IMR-90 (cell line): ENCODE data around the gene LIPG. TPM values are rescaled to one million over a fixed set of nuclear protein-coding genes. Genes with fewer than 3 reads are reported as not detected.

Source experiments
- ATAC-seq: fragments of 200-7000 bp; cut with Tn5 transposase; 2 replicates; pipeline ENCODE4 v1.9.1; 2020; ENCODE audit warnings: low read depth, mild to moderate bottlenecking, moderate library complexity
- BruUV-seq: library from RNA; stranded (reverse); fragments of 400-500 nt; replicated peaks from 2 replicates; lab custom pipeline; 2021; lab: Mats Ljungman, UMichigan
- CTCF ChIA-PET: fragments of 300-600 bp; formaldehyde crosslinking; extraction: SDS; loops from one replicate; lab custom pipeline; 2021; ENCODE audit warnings: antibody characterized with exemption; lab: Yijun Ruan, JAX
- POLR2A ChIA-PET: fragments of 300-600 bp; sonication (Branson Sonifier 250); formaldehyde crosslinking; loops from one replicate; lab custom pipeline; 2022; ENCODE audit warnings: antibody characterized with exemption; ENCODE audit not compliant: unreplicated experiment; lab: Charles Lee
- DNase-seq: peaks from one replicate; pipeline ENCODE4 v3.0.0; 2013
- H2AFZ ChIP-seq: replicated peaks from 2 replicates; pipeline ENCODE3; 2013; ENCODE audit warnings: low read length, mild to moderate bottlenecking; ENCODE audit not compliant: poor library complexity
- H2AK5ac ChIP-seq: 2 replicates; pipeline ENCODE4 v1.6.1; 2013; ENCODE audit warnings: low read depth, low read length, inconsistent platforms
- H2AK9ac ChIP-seq: replicated peaks from 2 replicates; pipeline ENCODE3; 2013; ENCODE audit warnings: mild to moderate bottlenecking, low read depth, low read length, moderate library complexity; ENCODE audit not compliant: poor library complexity
- H2BK120ac ChIP-seq: 2 replicates; pipeline ENCODE4 v1.6.1; 2013; ENCODE audit warnings: low read depth, low read length, inconsistent platforms
- H2BK15ac ChIP-seq: 3 replicates; pipeline ENCODE4 v1.6.1; 2013; ENCODE audit warnings: low read depth, low read length, inconsistent platforms
- H2BK20ac ChIP-seq: 2 replicates; pipeline ENCODE4 v1.6.1; 2013; ENCODE audit warnings: low read depth, mild to moderate bottlenecking, inconsistent platforms, low read length, moderate library complexity
- H2BK5ac ChIP-seq: 2 replicates; pipeline ENCODE4 v1.6.1; 2013; ENCODE audit warnings: mild to moderate bottlenecking, low read depth, low read length, inconsistent platforms; ENCODE audit not compliant: poor library complexity, severe bottlenecking
- H3K14ac ChIP-seq: replicated peaks from 2 replicates; pipeline ENCODE4 v1.6.1; 2013; ENCODE audit warnings: low read depth, low read length, inconsistent platforms
- H3K18ac ChIP-seq: 2 replicates; pipeline ENCODE4 v1.6.1; 2013; ENCODE audit warnings: low read depth, low read length, control low read depth
- H3K23ac ChIP-seq: 2 replicates; pipeline ENCODE4 v1.6.1; 2013; ENCODE audit warnings: low read depth, low read length, inconsistent platforms
- H3K27ac ChIP-seq: 2 replicates; pipeline ENCODE4 v1.5.1; 2013; ENCODE audit warnings: mild to moderate bottlenecking, control low read depth, low read length; ENCODE audit not compliant: insufficient read depth
- H3K27me3 ChIP-seq: 2 replicates; pipeline ENCODE4 v1.6.1; 2013; ENCODE audit warnings: low read length; ENCODE audit not compliant: control insufficient read depth, insufficient read depth
- H3K36me3 ChIP-seq: 2 replicates; pipeline ENCODE4 v1.6.1; 2013; ENCODE audit warnings: low read length, mixed read lengths; ENCODE audit not compliant: control insufficient read depth, insufficient read depth
- H3K4ac ChIP-seq: 2 replicates; pipeline ENCODE4 v1.6.1; 2013; ENCODE audit warnings: low read depth, low read length, inconsistent platforms
- H3K4me1 ChIP-seq: 2 replicates; pipeline ENCODE4 v1.6.1; 2013; ENCODE audit warnings: low read length, mixed read lengths; ENCODE audit not compliant: control insufficient read depth, insufficient read depth
- H3K4me2 ChIP-seq: 2 replicates; pipeline ENCODE4 v1.6.1; 2013; ENCODE audit warnings: low read depth, mild to moderate bottlenecking, control low read depth, low read length, moderate library complexity
- H3K4me3 ChIP-seq: 2 replicates; pipeline ENCODE4 v1.5.1; 2013; ENCODE audit warnings: low read depth, mild to moderate bottlenecking, control low read depth, low read length, moderate library complexity; ENCODE audit not compliant: insufficient read depth
- H3K56ac ChIP-seq: 2 replicates; pipeline ENCODE4 v1.6.1; 2013; ENCODE audit warnings: low read length, inconsistent platforms; ENCODE audit not compliant: insufficient read depth; ENCODE audit errors: extremely low read depth
- H3K79me1 ChIP-seq, 2 experiments: 2 replicates each; pipeline ENCODE4 v1.6.1; 2013; ENCODE audit warnings: low read length in 2 of 2, inconsistent platforms in 1 of 2, low read depth in 1 of 2
- H3K9ac ChIP-seq: 2 replicates; pipeline ENCODE4 v1.6.1; 2013; ENCODE audit warnings: low read depth, low read length, control low read depth
- H3K9me1 ChIP-seq: 2 replicates; pipeline ENCODE4 v1.6.1; 2013; ENCODE audit warnings: low read length, inconsistent platforms; ENCODE audit not compliant: insufficient read depth
- H3K9me3 ChIP-seq: 2 replicates; pipeline ENCODE4 v1.6.1; 2013; ENCODE audit warnings: low read length; ENCODE audit not compliant: control insufficient read depth, insufficient read depth
- H4K20me1 ChIP-seq: 2 replicates; pipeline ENCODE4 v1.6.1; 2013; ENCODE audit warnings: low read length, inconsistent platforms; ENCODE audit not compliant: insufficient read depth
- H4K5ac ChIP-seq: 2 replicates; pipeline ENCODE4 v1.6.1; 2013; ENCODE audit warnings: mild to moderate bottlenecking, low read depth, low read length, control low read depth
- H4K8ac ChIP-seq, 2 experiments: 2 replicates each; pipeline ENCODE4 v1.6.1; 2013; ENCODE audit warnings: low read depth in 2 of 2, low read length in 2 of 2, control low read depth in 1 of 2, inconsistent platforms in 1 of 2
- H4K91ac ChIP-seq: 2 replicates; pipeline ENCODE4 v1.6.1; 2013; ENCODE audit warnings: low read depth, low read length, inconsistent platforms; ENCODE audit not compliant: insufficient read depth
- BHLHE40 ChIP-seq: fragments of 150-350 bp; IDR thresholded peaks from 2 replicates; pipeline ENCODE4 v1.6.1; 2016; ENCODE audit warnings: mild to moderate bottlenecking, low read depth, low read length
- CEBPB ChIP-seq: IDR thresholded peaks from 2 replicates; pipeline ENCODE4 v1.6.1; 2012; ENCODE audit warnings: low read depth, low read length, improper control_type of control experiment
- MAFK ChIP-seq: IDR thresholded peaks from 2 replicates; pipeline ENCODE4 v1.6.1; 2012; ENCODE audit warnings: low read depth, low read length, improper control_type of control experiment
- MAZ ChIP-seq: IDR thresholded peaks from 2 replicates; pipeline ENCODE4 v1.6.1; 2012; ENCODE audit warnings: low read depth, mild to moderate bottlenecking, low read length, improper control_type of control experiment, moderate library complexity, borderline replicate concordance
- NFE2L2 ChIP-seq: fragments of 150-350 bp; IDR thresholded peaks from 2 replicates; pipeline ENCODE4 v1.6.1; 2016; ENCODE audit warnings: low read depth, mild to moderate bottlenecking, low read length
- POLR2A ChIP-seq: IDR thresholded peaks from 2 replicates; pipeline ENCODE4 v1.6.1; 2012; ENCODE audit warnings: mild to moderate bottlenecking, low read depth, low read length
- RCOR1 ChIP-seq: IDR thresholded peaks from 2 replicates; pipeline ENCODE4 v1.6.1; 2012; ENCODE audit warnings: mild to moderate bottlenecking, low read length, improper control_type of control experiment; ENCODE audit not compliant: insufficient replicate concordance
- RFX5 ChIP-seq: IDR thresholded peaks from 2 replicates; pipeline ENCODE4 v1.8.0; 2012; ENCODE audit warnings: low read depth, mild to moderate bottlenecking, low read length, moderate library complexity
- WGBS, 2 experiments: methylation state at CpG; one replicate each; pipeline versions ENCODE4 v1.1.5 to v1.1.7; 2013; ENCODE audit warnings: missing lambda C conversion rate in 2 of 2; ENCODE audit not compliant: insufficient read length in 1 of 2; ENCODE audit errors: extremely low coverage in 2 of 2; 5-methylcytosine and 5-hydroxymethylcytosine counted together
- dilution Hi-C: fragments of 300-500 bp; cut with HindIII; formaldehyde crosslinking; loops from one replicate; pipeline ENCODE4 v1.14.3; 2018; ENCODE audit warnings: low sequenced_read_pairs; ENCODE audit not compliant: unreplicated experiment
- in situ Hi-C: fragments of 300-500 bp; cut with MboI; formaldehyde crosslinking; loops from 3 replicates; pipeline ENCODE4 v1.14.3; 2019; ENCODE audit warnings: low sequenced_read_pairs, inconsistent platforms, mixed read lengths
- intact Hi-C: fragments of 100-400 bp; cut with micrococcal nuclease; formaldehyde crosslinking; loops from 2 replicates; pipeline ENCODE4 v1.10.0; 2022
- polyA plus RNA-seq, 3 experiments: library from polyadenylated mRNA; depleted of rRNA; stranded (reverse); fragments of >200 nt; gene quantifications; 2 replicates each; pipeline ENCODE4 v1.2.3, GENCODE V29; 2012; ENCODE audit warnings: low replicate concordance in 1 of 3
- total RNA-seq: library from RNA; depleted of rRNA; stranded (reverse); fragments of >200 nt; gene quantifications from 2 replicates; pipeline ENCODE4 v1.2.3, GENCODE V29; 2012
- TF ChIP-seq, protein P1 (sequence below): conservative IDR thresholded peaks from 2 replicates; pipeline ENCODE4 v1.5.1; 2012; ENCODE audit warnings: mild to moderate bottlenecking, low read depth, low read length, improper control_type of control experiment

LIPG gene
- total and polyA plus RNA-seq, 2 of the 4 experiments (the other 2 are of a cell fraction) = under 0.01 to 0.14 TPM

DNA sequence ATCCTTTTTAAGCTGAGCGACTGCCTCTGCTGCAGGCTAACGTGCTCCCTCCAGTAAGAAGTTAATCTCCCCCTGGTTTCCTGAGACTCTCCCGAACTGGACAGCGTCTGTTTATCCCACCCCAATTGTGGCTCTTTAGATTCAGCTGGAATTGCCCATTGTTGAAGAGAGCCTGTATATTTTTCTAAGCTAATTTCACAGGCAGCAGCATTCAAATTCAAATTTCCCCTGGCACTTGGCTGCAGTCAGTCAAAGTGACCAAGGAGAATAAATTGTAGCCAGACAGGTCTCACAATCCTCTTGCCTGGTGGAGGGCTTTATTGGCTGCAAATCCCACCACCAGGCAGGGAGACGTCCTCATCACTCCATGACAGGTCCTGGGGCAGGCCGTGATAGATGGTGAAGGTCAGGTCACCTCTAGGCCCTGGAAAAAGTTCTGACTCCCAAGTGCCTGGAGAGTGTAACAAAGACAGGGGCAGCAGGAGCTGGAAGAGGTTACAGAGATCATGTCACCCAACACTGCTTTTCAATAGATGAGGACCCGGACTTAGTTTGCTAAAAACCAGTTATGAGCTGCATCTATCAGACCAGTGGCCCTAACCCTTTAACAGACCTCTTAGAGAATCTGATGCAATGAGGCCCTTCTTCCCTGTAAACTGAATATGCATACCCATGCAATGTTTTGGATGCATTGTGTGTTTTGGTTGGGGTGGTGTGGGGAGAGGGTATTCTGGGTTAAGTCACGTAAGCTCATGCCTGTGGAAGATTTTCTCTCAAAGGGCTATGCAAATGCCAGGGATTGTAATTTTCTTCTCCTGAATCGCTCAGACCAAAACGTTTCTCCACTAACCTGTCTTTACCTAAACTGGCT lies 42.5 kb upstream of the LIPG start:
- peaks cover 12% of the 10 kb centered on the region for H3K27me3 ChIP-seq
- WGBS, 2 experiments = 26% methylated on average over 3 of the region's 10 CpGs; no CpG with 5 or more reads in 1 of the 2 experiments
- no peaks in the 10 kb centered on the region for H3K9me3 ChIP-seq
- no peak overlapping the region for H2BK20ac ChIP-seq
- no peak overlapping the region for H2BK5ac ChIP-seq
- H4K20me1 ChIP-seq = no peaks in the 10 kb centered on the region
- ATAC-seq (no peak), DNase-seq (no peak)
- ChIA-PET CTCF (no interaction called here), POLR2A (interaction anchor here (0.6 kb wide), 1 partner anchor 227 kb away, joined by 3 read pairs; no protein-coding TSS in a partner anchor)
- H3K56ac ChIP-seq = no peak overlapping the region
- H3K79me1 ChIP-seq = no peaks in the 10 kb centered on the region
- H3K23ac ChIP-seq = no peak overlapping the region
- H3K9me1 ChIP-seq = no peaks in the 10 kb centered on the region
- no peak overlapping the region for H3K14ac ChIP-seq
- H3K27ac ChIP-seq = no peak overlapping the region
- no peak overlapping the region for H4K8ac ChIP-seq
- no peaks in the 10 kb centered on the region for H3K4me1 ChIP-seq
- H4K5ac ChIP-seq = no peak overlapping the region
- H3K4ac ChIP-seq = no peak overlapping the region
- dilution Hi-C loops (no loop called here), in situ Hi-C loops (loop anchor here (10.0 to 25.0 kb wide), 2 partner anchors 245 to 668 kb away; partner anchors contain the start of gene MYO5B), intact Hi-C loops (no loop called here)
- no peak overlapping the region for H2AK9ac ChIP-seq
- no peak overlapping the region for H2BK120ac ChIP-seq
- H3K36me3 ChIP-seq = no peaks in the 10 kb centered on the region
- no peak overlapping the region for H4K91ac ChIP-seq
- no peak overlapping the region for H3K4me3 ChIP-seq
- TF ChIP-seq POLR2A (no peak), MAZ (no peak), RCOR1 (no peak), BHLHE40 (no peak), CEBPB (no peak), MAFK (no peak), NFE2L2 (no peak), RFX5 (no peak)
- TF ChIP-seq, protein P1, sequence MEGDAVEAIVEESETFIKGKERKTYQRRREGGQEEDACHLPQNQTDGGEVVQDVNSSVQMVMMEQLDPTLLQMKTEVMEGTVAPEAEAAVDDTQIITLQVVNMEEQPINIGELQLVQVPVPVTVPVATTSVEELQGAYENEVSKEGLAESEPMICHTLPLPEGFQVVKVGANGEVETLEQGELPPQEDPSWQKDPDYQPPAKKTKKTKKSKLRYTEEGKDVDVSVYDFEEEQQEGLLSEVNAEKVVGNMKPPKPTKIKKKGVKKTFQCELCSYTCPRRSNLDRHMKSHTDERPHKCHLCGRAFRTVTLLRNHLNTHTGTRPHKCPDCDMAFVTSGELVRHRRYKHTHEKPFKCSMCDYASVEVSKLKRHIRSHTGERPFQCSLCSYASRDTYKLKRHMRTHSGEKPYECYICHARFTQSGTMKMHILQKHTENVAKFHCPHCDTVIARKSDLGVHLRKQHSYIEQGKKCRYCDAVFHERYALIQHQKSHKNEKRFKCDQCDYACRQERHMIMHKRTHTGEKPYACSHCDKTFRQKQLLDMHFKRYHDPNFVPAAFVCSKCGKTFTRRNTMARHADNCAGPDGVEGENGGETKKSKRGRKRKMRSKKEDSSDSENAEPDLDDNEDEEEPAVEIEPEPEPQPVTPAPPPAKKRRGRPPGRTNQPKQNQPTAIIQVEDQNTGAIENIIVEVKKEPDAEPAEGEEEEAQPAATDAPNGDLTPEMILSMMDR = no peak
- no peak overlapping the region for H2AFZ ChIP-seq
- no peak overlapping the region for H3K4me2 ChIP-seq
- H2AK5ac ChIP-seq = no peak overlapping the region
- no peak overlapping the region for H3K9ac ChIP-seq
- BruUV-seq = no TSS peak
- H3K18ac ChIP-seq = no peak overlapping the region
- no peak overlapping the region for H2BK15ac ChIP-seq
